Measurements from ENCODE around the gene B3GALNT2.
"Not testable (repeated sequence)": the region's sequence is repeated elsewhere in the genome, so short reads cannot be mapped to it uniquely, and the experiment has no call there.

Gene B3GALNT2

GRCh38 chr1:235504122-235504493 is at the start of gene B3GALNT2:
TSS of gene B3GALNT2 (minus strand) at chr1:235504452. CDS start at chr1:235504252, 200 bp downstream.
- Mint-ChIP-seq H3K36me3 (ENCODE audit: low read depth) (peaks cover 14% of the 10 kb centered on the region), H3K9me3 (no peaks in the 10 kb centered on the region), H3K4me3 (peak within 1 kb of the TSS; percentile 95), H3K27ac (peak within 1 kb of the TSS; percentile 100), H3K27me3 (ENCODE audit: low read depth, poor library complexity) (no peaks in the 10 kb centered on the region), H3K4me1 (peaks cover 32% of the 10 kb centered on the region)
- DNase-seq, result no peak
- TF ChIP-seq CTCF (IDR thresholded peaks at IDR 0.05), result no peak

- Mint-ChIP-seq H3K27me3 (ENCODE audit: low read depth, poor library complexity) (peaks cover 5% of the 10 kb centered on the region), H3K4me3 (no peak overlapping the region), H3K9me3 (peaks cover 4% of the 10 kb centered on the region), H3K4me1 (peaks cover 12% of the 10 kb centered on the region), H3K27ac (peak overlapping the region; percentile 53), H3K36me3 (ENCODE audit: low read depth) (peaks cover 5% of the 10 kb centered on the region)
- no peak for DNase-seq
- no peak for TF ChIP-seq CTCF (IDR thresholded peaks at IDR 0.05)
These were observed 48.9 kb upstream of the B3GALNT2 start for GRCh38 chr1:235553112-235553551.

- peaks cover 12% of the 10 kb centered on the region for H3K4me1 Mint-ChIP-seq
- peaks cover 4% of the 10 kb centered on the region for H3K9me3 Mint-ChIP-seq
- peak overlapping the region; percentile 90 for H3K27ac Mint-ChIP-seq
- no peak overlapping the region for H3K4me3 Mint-ChIP-seq
- H3K36me3 Mint-ChIP-seq (ENCODE audit: low read depth), result peaks cover 5% of the 10 kb centered on the region
- H3K27me3 Mint-ChIP-seq (ENCODE audit: low read depth, poor library complexity), result peaks cover 5% of the 10 kb centered on the region
- DNase-seq, result no peak
- no peak for TF ChIP-seq CTCF (IDR thresholded peaks at IDR 0.05)
These were observed 48.0 kb upstream of the B3GALNT2 start for GRCh38 chr1:235552146-235552716.

- peak overlapping the region; percentile 30 for H3K27ac Mint-ChIP-seq
- no peak overlapping the region for H3K4me3 Mint-ChIP-seq
- H3K4me1 Mint-ChIP-seq, result peaks cover 18% of the 10 kb centered on the region
- TF ChIP-seq CTCF (IDR thresholded peaks at IDR 0.05), result no peak
- H3K36me3 Mint-ChIP-seq (ENCODE audit: low read depth), result peaks cover under 1% of the 10 kb centered on the region
- H3K9me3 Mint-ChIP-seq, result peaks cover under 1% of the 10 kb centered on the region
- H3K27me3 Mint-ChIP-seq (ENCODE audit: low read depth, poor library complexity), result peaks cover 9% of the 10 kb centered on the region
- DNase-seq, result no peak
These were observed 45.3 kb upstream of the B3GALNT2 start for GRCh38 chr1:235549351-235550139.

- not testable (repeated sequence) for H3K4me3 Mint-ChIP-seq; H3K27ac Mint-ChIP-seq; H3K36me3 Mint-ChIP-seq (ENCODE audit: low read depth); H3K27me3 Mint-ChIP-seq (ENCODE audit: low read depth, poor library complexity); DNase-seq; H3K9me3 Mint-ChIP-seq
- peaks cover 18% of the 10 kb centered on the region for H3K4me1 Mint-ChIP-seq
These were observed 42.3 kb upstream of the B3GALNT2 start for GRCh38 chr1:235546369-235547155.

GRCh38 chr1:235545292-235545930 is 41.2 kb upstream of the B3GALNT2 start:
- DNase-seq, result no peak
- Mint-ChIP-seq H3K9me3 (no peaks in the 10 kb centered on the region), H3K27me3 (ENCODE audit: low read depth, poor library complexity) (peaks cover 6% of the 10 kb centered on the region), H3K27ac (no peak overlapping the region), H3K36me3 (ENCODE audit: low read depth) (no peaks in the 10 kb centered on the region), H3K4me3 (no peak overlapping the region), H3K4me1 (peaks cover 18% of the 10 kb centered on the region)
- no peak for TF ChIP-seq CTCF (IDR thresholded peaks at IDR 0.05)

- not testable (repeated sequence) for DNase-seq; H3K27me3 Mint-ChIP-seq (ENCODE audit: low read depth, poor library complexity); H3K9me3 Mint-ChIP-seq; H3K4me1 Mint-ChIP-seq; H3K4me3 Mint-ChIP-seq; H3K27ac Mint-ChIP-seq; H3K36me3 Mint-ChIP-seq (ENCODE audit: low read depth)
These were observed 38.6 kb upstream of the B3GALNT2 start for GRCh38 chr1:235542845-235543244.
